Activated CD8-positive, alpha-beta memory T cell treated with anti-CD3 and anti-CD28 coated beads, Interleukin-2, amount 10 ng/mL, durations not matched to agents 7 days and 5 days (primary cell): ENCODE results near the gene ADCY9. TPM values are rescaled to one million over a fixed set of nuclear protein-coding genes. Genes with fewer than 3 reads are reported as not detected.
"Not testable (repeated sequence)": the region's sequence is repeated elsewhere in the genome, so short reads cannot be mapped to it uniquely, and the experiment has no call there.

Source experiments
- ATAC-seq: fragments of 150-1000 bp; cut with Tn5 transposase; one replicate; pipeline ENCODE4 v1.10.0; 2021; ENCODE audit warnings: moderate library complexity
- CTCF ChIA-PET: fragments of 350-600 bp; sonication (Branson Sonifier 250); formaldehyde crosslinking; loops from one replicate; lab custom pipeline; 2021; ENCODE audit warnings: antibody characterized with exemption; lab: Charles Lee
- DNase-seq: peaks from one replicate; pipeline ENCODE4 v3.0.0-alpha.2; 2020
- H3K27ac Mint-ChIP-seq: one replicate; pipeline ENCODE4 v1.8.0; 2021; ENCODE audit warnings: mild to moderate bottlenecking, mixed read lengths
- H3K27me3 Mint-ChIP-seq: one replicate; pipeline ENCODE4 v1.8.0; 2021; ENCODE audit warnings: mixed read lengths
- H3K36me3 Mint-ChIP-seq: one replicate; pipeline ENCODE4 v1.8.0; 2021; ENCODE audit warnings: mild to moderate bottlenecking, mixed read lengths
- H3K4me1 Mint-ChIP-seq: one replicate; pipeline ENCODE4 v1.8.0; 2021; ENCODE audit warnings: mixed read lengths
- H3K4me3 Mint-ChIP-seq: one replicate; pipeline ENCODE4 v1.8.0; 2021; ENCODE audit warnings: mild to moderate bottlenecking, moderate library complexity, mixed read lengths
- H3K9me3 Mint-ChIP-seq: one replicate; pipeline ENCODE4 v1.8.0; 2022; ENCODE audit warnings: low read depth, mixed read lengths
- total RNA-seq, 2 experiments: library from RNA; stranded (reverse); gene quantifications; one replicate each; pipeline ENCODE4 v1.2.3, GENCODE V29; 2021

ADCY9 gene
- total RNA-seq, 2 experiments from 2014 or later = 8.6 to 11.0 TPM

- CTCF ChIA-PET = interaction anchor here (0.8 to 1.2 kb wide), 3 partner anchors 12 to 29 kb away, joined by 3 to 4 read pairs (median 4); no protein-coding TSS in a partner anchor
- no peak for ATAC-seq
- Mint-ChIP-seq H3K27ac (no peak overlapping the region), H3K4me1 (no peaks in the 10 kb centered on the region), H3K27me3 (peaks cover 3% of the 10 kb centered on the region), H3K4me3 (no peak overlapping the region), H3K36me3 (no peaks in the 10 kb centered on the region), H3K9me3 (no peaks in the 10 kb centered on the region)
- DNase-seq = no peak
These were observed 70.0 kb downstream of the ADCY9 start for GRCh38 chr16:4046221-4046620.

DNA sequence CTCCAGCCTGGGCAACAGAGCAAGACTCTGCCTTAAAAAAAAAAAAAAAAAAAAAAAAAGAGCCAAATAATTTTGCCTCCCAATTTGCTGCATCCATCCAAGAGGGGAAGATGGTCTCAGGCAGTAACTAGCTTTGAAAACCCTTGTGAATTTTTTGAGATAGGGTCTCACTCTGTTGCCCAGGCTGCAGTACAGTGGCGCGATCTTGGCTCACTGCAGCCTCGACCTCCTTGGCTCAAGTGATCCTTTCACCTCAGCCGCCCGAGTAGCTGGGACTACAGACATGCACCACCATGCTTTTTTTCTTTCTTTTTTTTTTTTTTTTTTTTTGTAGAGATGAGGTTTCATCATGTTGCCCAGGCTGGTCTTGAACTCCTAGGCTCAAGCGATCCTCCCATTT is 70.7 kb downstream of the ADCY9 start:
- not testable (repeated sequence) for H3K4me1 Mint-ChIP-seq, ATAC-seq, H3K9me3 Mint-ChIP-seq, DNase-seq, H3K27me3 Mint-ChIP-seq, H3K36me3 Mint-ChIP-seq, H3K27ac Mint-ChIP-seq, H3K4me3 Mint-ChIP-seq
- CTCF ChIA-PET = interaction anchor here (0.8 kb wide), 2 partner anchors 28 to 29 kb away, joined by 3 to 4 read pairs; no protein-coding TSS in a partner anchor

DNA sequence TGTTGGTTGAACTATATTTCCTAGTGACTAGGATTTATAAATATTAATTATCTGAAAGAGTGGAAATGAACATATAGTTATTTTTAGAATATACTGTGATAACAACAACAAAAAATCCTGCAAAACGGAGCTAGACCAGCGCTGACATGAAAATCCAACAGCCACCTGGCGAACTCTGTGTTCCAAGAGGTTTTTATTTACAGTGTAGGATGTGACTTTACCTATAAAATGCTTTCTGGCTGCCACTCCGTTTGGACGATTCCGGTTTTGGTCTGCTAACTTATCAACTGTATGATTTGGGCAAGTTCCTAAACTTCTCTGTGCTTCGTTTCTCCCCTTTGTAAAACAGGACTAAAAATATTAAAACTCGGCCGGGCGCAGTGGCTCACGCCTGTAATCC is 73.7 kb downstream of the ADCY9 start:
- no peak for DNase-seq
- CTCF ChIA-PET = no interaction called here
- no peak for ATAC-seq
- Mint-ChIP-seq H3K9me3 (no peaks in the 10 kb centered on the region), H3K4me3 (no peak overlapping the region), H3K36me3 (no peaks in the 10 kb centered on the region), H3K27ac (no peak overlapping the region), H3K27me3 (peaks cover 3% of the 10 kb centered on the region), H3K4me1 (no peaks in the 10 kb centered on the region)

- ATAC-seq (no peak), DNase-seq (no peak)
- Mint-ChIP-seq H3K36me3 (no peaks in the 10 kb centered on the region), H3K27me3 (no peaks in the 10 kb centered on the region), H3K9me3 (no peaks in the 10 kb centered on the region), H3K27ac (no peak overlapping the region), H3K4me3 (no peak overlapping the region), H3K4me1 (peaks cover 2% of the 10 kb centered on the region)
- CTCF ChIA-PET = no interaction called here
These were observed 77.8 kb downstream of the ADCY9 start for GRCh38 chr16:4038448-4038847.

DNA sequence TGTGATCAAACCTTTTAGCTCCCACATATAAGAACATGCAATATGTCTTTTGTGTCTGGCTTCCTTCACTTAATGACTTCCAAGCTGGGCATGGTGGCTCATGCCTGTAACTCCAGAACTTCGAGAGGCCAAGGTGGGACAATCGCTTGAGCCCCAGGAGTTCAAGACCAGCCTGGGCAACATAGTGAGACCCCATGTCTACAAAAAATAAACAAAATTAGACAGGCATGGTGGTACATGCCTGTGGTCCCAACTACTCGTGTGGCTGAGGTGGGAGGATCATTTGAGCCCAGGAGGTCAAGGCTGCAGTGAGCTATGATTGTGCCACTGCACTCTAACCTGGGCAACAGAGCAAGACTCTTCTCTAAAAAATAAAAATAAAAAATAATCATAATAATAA is 79.3 kb downstream of the ADCY9 start:
- H3K9me3 Mint-ChIP-seq, H3K4me3 Mint-ChIP-seq, DNase-seq, CTCF ChIA-PET, ATAC-seq, H3K27ac Mint-ChIP-seq, H3K27me3 Mint-ChIP-seq, H3K36me3 Mint-ChIP-seq, H3K4me1 Mint-ChIP-seq: not testable (repeated sequence)

DNA sequence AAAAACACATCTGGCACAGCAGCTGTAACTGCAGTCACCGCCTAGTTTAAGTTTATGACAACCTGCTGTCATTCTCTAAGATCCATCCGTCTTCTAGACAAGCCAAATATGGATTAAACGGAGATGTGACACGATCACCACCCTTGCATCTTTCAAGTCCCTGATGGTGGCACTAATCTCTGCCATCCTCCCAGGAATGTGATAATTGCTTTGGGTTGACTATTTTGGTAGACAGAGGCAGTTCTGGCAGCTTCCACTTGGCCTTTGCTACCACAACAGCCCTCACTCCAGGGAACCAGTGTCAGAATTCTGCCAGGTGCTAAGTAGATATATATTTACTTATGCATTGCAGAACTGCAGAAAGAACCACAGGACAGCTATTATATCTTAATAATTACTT is 81.3 kb downstream of the ADCY9 start:
- Mint-ChIP-seq H3K27ac (no peak overlapping the region), H3K36me3 (no peaks in the 10 kb centered on the region), H3K9me3 (no peaks in the 10 kb centered on the region), H3K4me1 (peaks cover 8% of the 10 kb centered on the region), H3K4me3 (no peak overlapping the region), H3K27me3 (no peaks in the 10 kb centered on the region)
- DNase-seq (no peak), ATAC-seq (no peak)
- CTCF ChIA-PET = interaction anchor here (1.2 to 1.7 kb wide), 2 partner anchors 12 to 15 kb away, joined by 3 to 4 read pairs; no protein-coding TSS in a partner anchor

DNA sequence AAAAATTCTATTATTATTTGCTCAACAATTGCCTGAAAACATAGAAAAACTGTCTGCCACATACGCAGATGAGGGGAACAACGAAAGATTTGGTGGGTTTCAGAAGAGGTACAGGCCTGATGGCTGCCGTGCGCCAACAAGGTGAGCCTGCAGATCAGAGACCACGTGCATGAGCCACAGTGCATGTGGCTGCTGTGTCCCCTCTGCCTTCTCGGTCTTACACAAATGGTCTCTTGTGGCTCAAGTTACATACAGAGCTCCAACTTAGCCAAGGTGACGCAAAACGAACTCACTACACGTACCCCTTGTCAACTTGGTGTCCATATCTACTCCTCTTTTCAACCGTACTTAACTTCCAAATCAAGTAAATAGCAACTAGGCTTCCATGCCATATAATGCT is 82.3 kb downstream of the ADCY9 start:
- Mint-ChIP-seq H3K9me3 (no peaks in the 10 kb centered on the region), H3K4me1 (peaks cover 8% of the 10 kb centered on the region), H3K27ac (no peak overlapping the region), H3K4me3 (no peak overlapping the region), H3K36me3 (no peaks in the 10 kb centered on the region), H3K27me3 (no peaks in the 10 kb centered on the region)
- CTCF ChIA-PET = interaction anchor here (1.7 kb wide), 1 partner anchor 13 kb away, joined by 4 read pairs; no protein-coding TSS in a partner anchor
- DNase-seq = no peak
- ATAC-seq = no peak

- CTCF ChIA-PET = no interaction called here
- Mint-ChIP-seq H3K4me3 (no peak overlapping the region), H3K27me3 (no peaks in the 10 kb centered on the region), H3K9me3 (no peaks in the 10 kb centered on the region), H3K27ac (no peak overlapping the region), H3K4me1 (peaks cover 8% of the 10 kb centered on the region), H3K36me3 (no peaks in the 10 kb centered on the region)
- ATAC-seq (peak; percentile 39), DNase-seq (no peak)
These were observed 83.5 kb downstream of the ADCY9 start for GRCh38 chr16:4032768-4033167.

- CTCF ChIA-PET = interaction anchor here (1.0 kb wide), 1 partner anchor 149 kb away, joined by 3 read pairs; no protein-coding TSS in a partner anchor
- H3K9me3 Mint-ChIP-seq = no peaks in the 10 kb centered on the region
- no peak overlapping the region for H3K4me3 Mint-ChIP-seq
- H3K36me3 Mint-ChIP-seq = peaks cover 3% of the 10 kb centered on the region
- DNase-seq (no peak), ATAC-seq (no peak)
- H3K27me3 Mint-ChIP-seq = no peaks in the 10 kb centered on the region
- no peak overlapping the region for H3K27ac Mint-ChIP-seq
- H3K4me1 Mint-ChIP-seq = peaks cover 7% of the 10 kb centered on the region
These were observed 88.1 kb downstream of the ADCY9 start for GRCh38 chr16:4028144-4028543.

DNA sequence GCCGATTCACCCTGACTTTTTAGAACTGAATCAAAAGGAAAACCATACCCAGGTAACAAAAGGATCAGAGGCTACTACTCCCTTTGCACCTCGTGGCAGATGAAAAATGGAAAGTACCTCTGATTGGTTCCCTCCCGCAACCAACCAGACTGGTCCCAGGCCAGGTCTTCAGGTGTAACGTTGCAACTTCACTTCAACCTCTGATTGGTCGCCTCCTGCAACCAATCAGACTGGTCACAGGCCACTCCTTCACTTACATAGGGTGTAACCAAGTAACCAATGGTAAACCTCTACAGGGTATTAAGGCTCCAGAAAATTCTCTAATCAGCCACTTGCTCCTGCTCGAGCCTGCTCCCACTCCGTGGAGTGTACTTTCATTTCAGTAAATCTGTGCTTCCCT is 89.4 kb downstream of the ADCY9 start:
- CTCF ChIA-PET = no interaction called here
- Mint-ChIP-seq H3K4me1 (peaks cover 3% of the 10 kb centered on the region), H3K27ac (no peak overlapping the region), H3K9me3 (no peaks in the 10 kb centered on the region), H3K27me3 (no peaks in the 10 kb centered on the region), H3K4me3 (no peak overlapping the region), H3K36me3 (peaks cover 3% of the 10 kb centered on the region)
- no peak for DNase-seq
- no peak for ATAC-seq

- no peaks in the 10 kb centered on the region for H3K27me3 Mint-ChIP-seq
- DNase-seq (no peak), ATAC-seq (no peak)
- H3K4me1 Mint-ChIP-seq = no peaks in the 10 kb centered on the region
- no peaks in the 10 kb centered on the region for H3K9me3 Mint-ChIP-seq
- H3K4me3 Mint-ChIP-seq = no peak overlapping the region
- H3K27ac Mint-ChIP-seq = no peak overlapping the region
- peaks cover 3% of the 10 kb centered on the region for H3K36me3 Mint-ChIP-seq
- CTCF ChIA-PET = no interaction called here
These were observed 90.8 kb downstream of the ADCY9 start for GRCh38 chr16:4025428-4025827.

- DNase-seq (no peak), ATAC-seq (no peak)
- no peaks in the 10 kb centered on the region for H3K36me3 Mint-ChIP-seq
- no peaks in the 10 kb centered on the region for H3K9me3 Mint-ChIP-seq
- CTCF ChIA-PET = no interaction called here
- H3K27me3 Mint-ChIP-seq = no peaks in the 10 kb centered on the region
- no peak overlapping the region for H3K4me3 Mint-ChIP-seq
- H3K4me1 Mint-ChIP-seq = peaks cover 11% of the 10 kb centered on the region
- H3K27ac Mint-ChIP-seq = no peak overlapping the region
These were observed 94.3 kb downstream of the ADCY9 start for GRCh38 chr16:4021916-4022315.

DNA sequence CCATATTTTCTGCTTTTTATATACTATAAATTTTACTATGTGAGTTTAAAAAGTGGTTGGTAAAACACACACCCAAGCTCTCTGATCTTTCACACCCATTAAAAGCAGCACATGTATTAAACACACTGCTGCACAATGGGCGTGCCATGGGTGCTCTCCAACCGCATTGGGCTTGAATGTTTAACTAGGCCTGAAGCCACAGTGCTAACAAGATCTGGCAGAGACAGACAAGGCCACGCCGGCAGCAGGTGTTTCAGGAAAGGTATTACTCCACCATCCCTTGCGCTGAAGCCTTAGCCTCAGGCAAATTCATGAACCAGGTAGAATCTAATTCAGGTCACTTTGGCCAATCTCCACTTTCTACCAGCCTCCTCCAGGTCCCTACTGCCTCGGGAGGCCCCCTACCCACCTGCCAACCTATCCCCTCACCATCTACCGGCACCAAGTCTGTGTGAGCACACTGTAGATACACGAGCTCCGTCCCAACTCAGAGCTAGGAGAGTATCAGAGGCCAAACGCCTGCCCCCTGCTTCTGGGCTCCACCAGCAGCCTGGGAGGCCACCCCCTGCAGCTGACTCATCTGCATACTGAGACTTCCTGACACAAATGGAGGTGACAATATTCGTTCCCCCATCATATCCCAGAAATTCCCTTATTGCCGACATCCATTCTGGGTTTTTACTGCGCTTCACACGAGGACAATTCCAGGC is 95.0 kb downstream of the ADCY9 start:
- H3K9me3 Mint-ChIP-seq = no peaks in the 10 kb centered on the region
- peaks cover 14% of the 10 kb centered on the region for H3K4me1 Mint-ChIP-seq
- H3K36me3 Mint-ChIP-seq = no peaks in the 10 kb centered on the region
- H3K27me3 Mint-ChIP-seq = no peaks in the 10 kb centered on the region
- H3K4me3 Mint-ChIP-seq = no peak overlapping the region
- no peak overlapping the region for H3K27ac Mint-ChIP-seq
- CTCF ChIA-PET = interaction anchor here (1.0 to 1.7 kb wide), 2 partner anchors 38 to 233 kb away, joined by 4 to 5 read pairs; no protein-coding TSS in a partner anchor
- ATAC-seq = no peak
- no peak for DNase-seq

GRCh38 chr16:4019371-4019791 is 96.9 kb downstream of the ADCY9 start:
- ATAC-seq (peak; percentile 69), DNase-seq (no peak)
- CTCF ChIA-PET = interaction anchor here (1.4 to 1.7 kb wide), 2 partner anchors 16 to 36 kb away, joined by 3 to 4 read pairs; no protein-coding TSS in a partner anchor
- Mint-ChIP-seq H3K4me1 (peaks cover 14% of the 10 kb centered on the region), H3K4me3 (peak overlapping the region; percentile 69), H3K27me3 (no peaks in the 10 kb centered on the region), H3K9me3 (no peaks in the 10 kb centered on the region), H3K27ac (peak overlapping the region; percentile 74), H3K36me3 (no peaks in the 10 kb centered on the region)
